Heart left ventricle (tissue), 13 donors: Measurements from ENCODE around the gene SFXN4.

Source experiments
- POLR2A ChIP-seq, 2 donors: fragments of 450-650 bp; IDR thresholded peaks; one replicate each; pipeline ENCODE4 v1.6.1; 2017; ENCODE audit warnings: antibody characterized with exemption in 2 of 2, mild to moderate bottlenecking in 2 of 2, moderate library complexity in 2 of 2
- TF ChIP-seq, protein P1 (sequence below), 12 donors: fragments of 200-600 bp; sonication (generic) in 4 of 12; IDR thresholded peaks; one replicate each; pipeline versions ENCODE4 v1.5.0 to v1.8.0; 2018 to 2022; ENCODE audit warnings: antibody characterized with exemption in 12 of 12, mild to moderate bottlenecking in 5 of 12
- donor health status: ischemic (EF 13 %, LVEDD 7.1; RV severe dilation, severe dysfunction).
- donor health status: DM: no; HTN: yes; CAD: no.
- donor health status: DM: no; HTN: no; CAD: no.
- donor health status: ischemic (EF 25% LVEDD 6.9; RV normal size, moderate dysfunction).
- donor health status: ischemic (EF 25% LVEDD 5.7; RV mildly dilated, moderate dysfunction).
- donor health status: ischemic (EF 35%, LVEDD 5.7; RV mildly dilated, moderate dysfunction).
- donor health status: nonischemic (EF 11% LVEDD 7.7; RV severe dilation, severe dysfunction).
- donor health status: DM: yes; HTN: yes; CAD: no.
- donor health status: PGD.
- donor health status: ischemic (EF 29% LVEDD 5.4; RV normal size, mild dysfunction).
- donor health status: nonischemic (EF 23%, LVEDD 6.1; RV moderate dilation, normal function).

DNA sequence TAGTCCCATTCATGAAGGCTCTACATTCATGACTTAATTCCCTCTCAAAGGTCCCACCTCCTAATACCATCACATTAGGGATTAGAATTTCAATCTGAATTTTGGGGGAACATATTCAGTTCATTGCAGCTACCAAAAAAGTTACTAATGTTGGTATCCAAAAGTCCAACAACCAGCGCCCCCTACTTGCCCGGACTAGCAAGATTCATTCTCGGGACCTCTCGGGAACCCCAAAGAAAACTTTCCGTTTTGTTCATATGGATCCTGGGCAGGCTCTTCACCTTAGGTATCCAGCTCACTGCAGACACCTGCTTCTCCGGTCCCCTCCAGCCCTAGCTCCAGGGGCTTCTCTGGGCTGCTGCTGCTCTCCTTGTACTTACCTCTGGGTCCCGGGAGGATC is 32.9 kb upstream of the SFXN4 start:
- TF ChIP-seq, protein P1, sequence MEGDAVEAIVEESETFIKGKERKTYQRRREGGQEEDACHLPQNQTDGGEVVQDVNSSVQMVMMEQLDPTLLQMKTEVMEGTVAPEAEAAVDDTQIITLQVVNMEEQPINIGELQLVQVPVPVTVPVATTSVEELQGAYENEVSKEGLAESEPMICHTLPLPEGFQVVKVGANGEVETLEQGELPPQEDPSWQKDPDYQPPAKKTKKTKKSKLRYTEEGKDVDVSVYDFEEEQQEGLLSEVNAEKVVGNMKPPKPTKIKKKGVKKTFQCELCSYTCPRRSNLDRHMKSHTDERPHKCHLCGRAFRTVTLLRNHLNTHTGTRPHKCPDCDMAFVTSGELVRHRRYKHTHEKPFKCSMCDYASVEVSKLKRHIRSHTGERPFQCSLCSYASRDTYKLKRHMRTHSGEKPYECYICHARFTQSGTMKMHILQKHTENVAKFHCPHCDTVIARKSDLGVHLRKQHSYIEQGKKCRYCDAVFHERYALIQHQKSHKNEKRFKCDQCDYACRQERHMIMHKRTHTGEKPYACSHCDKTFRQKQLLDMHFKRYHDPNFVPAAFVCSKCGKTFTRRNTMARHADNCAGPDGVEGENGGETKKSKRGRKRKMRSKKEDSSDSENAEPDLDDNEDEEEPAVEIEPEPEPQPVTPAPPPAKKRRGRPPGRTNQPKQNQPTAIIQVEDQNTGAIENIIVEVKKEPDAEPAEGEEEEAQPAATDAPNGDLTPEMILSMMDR (IDR thresholded peaks at IDR 0.05) = peak in 9 of 12 donors; percentile 8 to 49 (median 16)
- no peak for TF ChIP-seq POLR2A (IDR thresholded peaks at IDR 0.05)
